Prostate gland (tissue), 2 donors: ENCODE data around the gene TNFRSF12A. TPM values are rescaled to one million over a fixed set of nuclear protein-coding genes. Genes with fewer than 3 reads are reported as not detected.

Source experiments
- DNase-seq: peaks from one replicate; pipeline ENCODE4 v3.0.0-alpha.2; 2019; ENCODE audit warnings: low spot score
- H3K27ac ChIP-seq, 2 donors: fragments of 200-600 bp; sonication (generic); 2 replicates each; pipeline ENCODE4 v1.5.1; 2017 to 2019
- H3K27me3 ChIP-seq: fragments of 200-600 bp; sonication (generic); replicated peaks from 2 replicates; pipeline ENCODE4 v1.5.1; 2019; ENCODE audit not compliant: insufficient read depth
- H3K36me3 ChIP-seq, 2 donors: fragments of 200-600 bp; sonication (generic); 1 replicate in 1 of 2; 2 replicates in 1 of 2; pipeline versions ENCODE4 v1.5.1 to v1.8.1; 2017 to 2019
- H3K4me1 ChIP-seq: fragments of 200-600 bp; sonication (generic); replicated peaks from 2 replicates; pipeline ENCODE4 v1.5.1; 2019
- H3K4me3 ChIP-seq, 2 donors: fragments of 200-600 bp; sonication (generic); 2 replicates each; pipeline ENCODE4 v1.5.1; 2017 to 2019
- H3K9me3 ChIP-seq: fragments of 200-600 bp; sonication (generic); 2 replicates; pipeline ENCODE4 v1.5.1; 2017
- POLR2A ChIP-seq: fragments of 450-650 bp; IDR thresholded peaks from one replicate; pipeline ENCODE4 v1.6.1; 2016; ENCODE audit warnings: antibody characterized with exemption, mild to moderate bottlenecking
- POLR2AphosphoS5 ChIP-seq: sonication (generic); formaldehyde crosslinking; IDR thresholded peaks from one replicate; pipeline ENCODE4 v1.6.1; 2017; ENCODE audit warnings: antibody characterized with exemption
- WGBS: methylation state at CpG from one replicate; pipeline ENCODE4 v1.1.5; 2018; 5-methylcytosine and 5-hydroxymethylcytosine counted together
- intact Hi-C: fragments of 100-400 bp; cut with DNase I; formaldehyde crosslinking; loops from one replicate; pipeline ENCODE4 v1.14.2; 2022
- total RNA-seq, 2 donors: library from RNA; depleted of rRNA; stranded (reverse); fragments of >200 nt; gene quantifications; one replicate each; pipeline ENCODE4 v1.1.0, GENCODE V29; 2016
- TF ChIP-seq, protein P1 (sequence below), 4 experiments: fragments of 200-600 bp in 2 of 4; fragments of 450-650 bp in 2 of 4; sonication (generic) in 2 of 4; IDR thresholded peaks; 1 replicate in 3 of 4; 2 replicates in 1 of 4; pipeline ENCODE4 v1.5.1; 2016 to 2019; ENCODE audit warnings: antibody characterized with exemption in 4 of 4, mild to moderate bottlenecking in 2 of 4, moderate library complexity in 2 of 4

TNFRSF12A gene
- total RNA-seq, 2 donors from 2014 or later, result 57.4 to 59.0 TPM

DNA sequence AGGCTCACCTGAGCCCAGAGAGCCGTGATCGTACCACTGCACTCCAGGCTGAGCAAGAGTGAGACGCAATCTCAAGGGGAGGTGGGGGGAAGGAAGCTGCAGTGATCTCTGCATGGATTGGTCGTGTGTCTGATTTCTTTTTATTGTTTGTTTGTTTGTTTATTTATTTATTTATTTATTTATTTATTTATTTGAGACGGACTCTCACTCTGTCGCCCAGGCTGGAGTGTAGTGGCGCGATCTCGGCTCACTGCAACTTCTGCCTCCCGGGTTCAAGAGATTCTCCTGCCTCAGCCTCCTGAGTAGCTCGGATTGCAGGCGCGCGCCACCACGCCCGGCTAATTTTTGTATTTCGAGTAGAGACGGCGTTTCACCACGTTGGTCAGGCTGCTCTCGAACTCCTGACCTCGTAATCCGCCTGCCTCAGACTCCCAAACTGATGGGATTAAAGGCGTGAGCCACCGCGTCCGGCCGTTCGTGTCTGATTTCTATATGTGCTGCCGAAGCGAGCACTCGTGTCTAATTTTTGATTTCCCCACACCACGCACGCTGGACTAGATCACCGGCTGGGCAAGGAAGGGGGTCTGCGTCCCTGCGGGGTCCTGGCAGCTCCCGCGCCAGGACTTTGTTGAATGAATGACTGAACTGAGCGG is 448 bp upstream of the TNFRSF12A start:
- TF ChIP-seq POLR2A, result no peak
- TF ChIP-seq, protein P1, sequence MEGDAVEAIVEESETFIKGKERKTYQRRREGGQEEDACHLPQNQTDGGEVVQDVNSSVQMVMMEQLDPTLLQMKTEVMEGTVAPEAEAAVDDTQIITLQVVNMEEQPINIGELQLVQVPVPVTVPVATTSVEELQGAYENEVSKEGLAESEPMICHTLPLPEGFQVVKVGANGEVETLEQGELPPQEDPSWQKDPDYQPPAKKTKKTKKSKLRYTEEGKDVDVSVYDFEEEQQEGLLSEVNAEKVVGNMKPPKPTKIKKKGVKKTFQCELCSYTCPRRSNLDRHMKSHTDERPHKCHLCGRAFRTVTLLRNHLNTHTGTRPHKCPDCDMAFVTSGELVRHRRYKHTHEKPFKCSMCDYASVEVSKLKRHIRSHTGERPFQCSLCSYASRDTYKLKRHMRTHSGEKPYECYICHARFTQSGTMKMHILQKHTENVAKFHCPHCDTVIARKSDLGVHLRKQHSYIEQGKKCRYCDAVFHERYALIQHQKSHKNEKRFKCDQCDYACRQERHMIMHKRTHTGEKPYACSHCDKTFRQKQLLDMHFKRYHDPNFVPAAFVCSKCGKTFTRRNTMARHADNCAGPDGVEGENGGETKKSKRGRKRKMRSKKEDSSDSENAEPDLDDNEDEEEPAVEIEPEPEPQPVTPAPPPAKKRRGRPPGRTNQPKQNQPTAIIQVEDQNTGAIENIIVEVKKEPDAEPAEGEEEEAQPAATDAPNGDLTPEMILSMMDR (IDR thresholded peaks at IDR 0.05), result no peak
- no peak for TF ChIP-seq POLR2AphosphoS5
- Histone ChIP-seq H3K36me3 (no peaks in the 10 kb centered on the region), H3K4me1 (peaks cover 21% of the 10 kb centered on the region), H3K9me3 (no peaks in the 10 kb centered on the region), H3K27me3 (no peaks in the 10 kb centered on the region), H3K27ac (peak overlapping the region in 1 of 2 donors; percentile 94), H3K4me3 (peak overlapping the region; percentile 48 to 54)
- no peak for DNase-seq
- WGBS, result 32% methylated on average over 40 of the region's 40 CpGs
- intact Hi-C loops, result no loop called here

- Histone ChIP-seq H3K36me3 (no peaks in the 10 kb centered on the region), H3K27ac (peak overlapping the region; percentile 89 to 94), H3K4me1 (peaks cover 21% of the 10 kb centered on the region), H3K9me3 (no peaks in the 10 kb centered on the region), H3K4me3 (peak overlapping the region; percentile 48 to 54), H3K27me3 (no peaks in the 10 kb centered on the region)
- 1% methylated on average over 51 of the region's 57 CpGs for WGBS
- intact Hi-C loops, result no loop called here
- TF ChIP-seq POLR2A (no peak), POLR2AphosphoS5 (peak; percentile 82)
- TF ChIP-seq, protein P1 (IDR thresholded peaks at IDR 0.05), result no peak
- peak; percentile 73 for DNase-seq
These were observed 658 bp downstream of the TNFRSF12A start for GRCh38 chr16:3020604-3021448.

DNA sequence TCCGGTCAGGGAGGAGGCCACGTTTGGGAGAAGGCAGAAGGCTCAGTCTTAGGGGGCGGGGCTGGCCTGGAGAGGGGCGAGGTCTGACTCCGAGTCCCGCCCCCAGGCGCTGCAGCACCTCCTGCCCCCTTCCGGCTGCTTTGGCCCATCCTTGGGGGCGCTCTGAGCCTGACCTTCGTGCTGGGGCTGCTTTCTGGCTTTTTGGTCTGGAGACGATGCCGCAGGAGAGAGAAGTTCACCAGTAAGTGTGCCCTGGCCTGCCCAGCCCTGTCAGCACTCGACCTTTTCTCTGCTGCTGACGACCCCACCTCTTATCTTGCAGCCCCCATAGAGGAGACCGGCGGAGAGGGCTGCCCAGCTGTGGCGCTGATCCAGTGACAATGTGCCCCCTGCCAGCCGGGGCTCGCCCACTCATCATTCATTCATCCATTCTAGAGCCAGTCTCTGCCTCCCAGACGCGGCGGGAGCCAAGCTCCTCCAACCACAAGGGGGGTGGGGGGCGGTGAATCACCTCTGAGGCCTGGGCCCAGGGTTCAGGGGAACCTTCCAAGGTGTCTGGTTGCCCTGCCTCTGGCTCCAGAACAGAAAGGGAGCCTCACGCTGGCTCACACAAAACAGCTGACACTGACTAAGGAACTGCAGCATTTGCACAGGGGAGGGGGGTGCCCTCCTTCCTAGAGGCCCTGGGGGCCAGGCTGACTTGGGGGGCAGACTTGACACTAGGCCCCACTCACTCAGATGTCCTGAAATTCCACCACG is 1.5 kb downstream of the TNFRSF12A start:
- TF ChIP-seq POLR2A (no peak), POLR2AphosphoS5 (no peak)
- TF ChIP-seq, protein P1 (IDR thresholded peaks at IDR 0.05), result peak in 3 of 4 experiments; percentile 20 to 42 (median 41)
- Histone ChIP-seq H3K36me3 (no peaks in the 10 kb centered on the region), H3K4me1 (peaks cover 21% of the 10 kb centered on the region), H3K27me3 (no peaks in the 10 kb centered on the region), H3K27ac (peak overlapping the region; percentile 89 to 94), H3K9me3 (no peaks in the 10 kb centered on the region), H3K4me3 (peak overlapping the region; percentile 48 to 54)
- intact Hi-C loops, result no loop called here
- 7% methylated on average over 25 of the region's 25 CpGs for WGBS
- DNase-seq, result peak; percentile 57

DNA sequence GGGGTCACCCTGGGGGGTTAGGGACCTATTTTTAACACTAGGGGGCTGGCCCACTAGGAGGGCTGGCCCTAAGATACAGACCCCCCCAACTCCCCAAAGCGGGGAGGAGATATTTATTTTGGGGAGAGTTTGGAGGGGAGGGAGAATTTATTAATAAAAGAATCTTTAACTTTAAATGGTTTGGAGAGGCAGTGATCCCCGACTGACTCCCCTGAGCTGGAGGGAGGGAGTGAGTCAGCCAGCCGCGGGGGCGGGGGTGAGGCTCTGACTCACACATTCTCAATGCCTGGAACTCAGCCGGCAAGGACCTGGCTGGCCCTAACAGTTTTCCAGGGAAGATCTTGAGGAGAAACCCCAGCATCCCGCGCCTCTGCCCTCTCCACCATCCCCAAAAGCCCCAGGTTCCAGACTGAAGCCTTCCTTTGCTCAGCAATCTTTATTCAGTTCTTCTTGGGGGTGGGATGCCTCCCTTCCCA is 2.1 kb downstream of the TNFRSF12A start:
- Histone ChIP-seq H3K9me3 (no peaks in the 10 kb centered on the region), H3K4me1 (peaks cover 21% of the 10 kb centered on the region), H3K27me3 (no peaks in the 10 kb centered on the region), H3K27ac (peak overlapping the region; percentile 89 to 94), H3K36me3 (no peaks in the 10 kb centered on the region), H3K4me3 (peak overlapping the region; percentile 48 to 54)
- peak; percentile 86 for DNase-seq
- intact Hi-C loops, result no loop called here
- 4% methylated on average over 8 of the region's 8 CpGs for WGBS
- TF ChIP-seq POLR2AphosphoS5 (peak; percentile 82), POLR2A (no peak)
